Muscle of leg (tissue), 11 donors: ENCODE data around the gene LRCH2. TPM values are rescaled to one million over a fixed set of nuclear protein-coding genes. Genes with fewer than 3 reads are reported as not detected.
"Not testable (repeated sequence)": the region's sequence is repeated elsewhere in the genome, so short reads cannot be mapped to it uniquely, and the experiment has no call there.

Experiments used
- DNase-seq: peaks from one replicate; pipeline ENCODE4 v3.0.0; 2013
- H3K27ac ChIP-seq: one replicate; pipeline ENCODE4 v1.5.1; 2013; ENCODE audit warnings: mild to moderate bottlenecking, low read length, control low read depth
- H3K27me3 ChIP-seq: one replicate; pipeline ENCODE4 v1.6.1; 2013; ENCODE audit warnings: low read length; ENCODE audit not compliant: control insufficient read depth, insufficient read depth
- H3K36me3 ChIP-seq: one replicate; pipeline ENCODE4 v1.6.1; 2013; ENCODE audit warnings: low read length; ENCODE audit not compliant: control insufficient read depth, insufficient read depth
- H3K4me1 ChIP-seq: one replicate; pipeline ENCODE4 v1.6.1; 2013; ENCODE audit warnings: low read length; ENCODE audit not compliant: control insufficient read depth, insufficient read depth
- H3K4me3 ChIP-seq: one replicate; pipeline ENCODE4 v1.5.1; 2013; ENCODE audit warnings: low read length, control low read depth
- H3K9me3 ChIP-seq: replicated peaks from 2 replicates; pipeline ENCODE4 v1.6.1; 2013; ENCODE audit warnings: low read depth, low read length; ENCODE audit not compliant: control insufficient read depth
- WGBS: methylation state at CpG from one replicate; pipeline ENCODE4 v1.1.5; 2013; ENCODE audit warnings: missing lambda C conversion rate; ENCODE audit not compliant: insufficient coverage; 5-methylcytosine and 5-hydroxymethylcytosine counted together
- polyA plus RNA-seq, 8 donors: library from polyadenylated mRNA; unstranded; fragments of 120-200 nt; gene quantifications; one replicate each; pipeline versions ENCODE4 v1.2.1 to v1.2.3, GENCODE V29; 2013; ENCODE audit warnings: inconsistent platforms in 1 of 8, low replicate concordance in 1 of 8; ENCODE audit not compliant: insufficient read length in 8 of 8, insufficient read depth in 1 of 8
- total RNA-seq: library from RNA; stranded (reverse); fragments of 120-200 nt; gene quantifications from one replicate; pipeline ENCODE4 v1.2.4, GENCODE V29; 2013

Gene LRCH2
- total and polyA plus RNA-seq, 9 donors, result 3.9 to 7.3 (median 4.4) TPM

DNA sequence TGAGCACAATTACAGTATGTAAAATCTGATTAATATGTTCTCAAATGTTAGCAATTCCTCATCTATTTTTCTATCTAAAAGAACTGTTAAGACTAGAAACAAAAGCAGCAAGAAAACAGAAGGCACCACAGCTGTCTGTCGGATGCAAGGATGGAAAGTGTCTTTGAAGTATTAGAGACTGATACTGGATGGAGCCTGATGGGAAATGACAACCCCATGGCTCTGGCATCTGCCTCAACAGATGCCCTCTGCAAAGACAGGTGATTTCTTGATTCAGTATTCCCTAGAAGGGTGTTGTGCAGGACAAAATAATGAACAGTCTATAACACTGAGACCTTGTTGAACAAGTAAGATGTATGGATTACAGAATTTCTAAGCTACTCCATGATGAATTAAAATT is 19.7 kb downstream of the LRCH2 start:
- H3K9me3 ChIP-seq, result no peaks in the 10 kb centered on the region
- H3K4me1 ChIP-seq, result no peaks in the 10 kb centered on the region
- H3K4me3 ChIP-seq, result no peak overlapping the region
- 80% methylated on average over 1 of the region's 1 CpG for whole genome bisulfite sequencing
- no peaks in the 10 kb centered on the region for H3K36me3 ChIP-seq
- no peak overlapping the region for H3K27ac ChIP-seq
- peaks cover 9% of the 10 kb centered on the region for H3K27me3 ChIP-seq
- DNase-seq, result no peak

DNA sequence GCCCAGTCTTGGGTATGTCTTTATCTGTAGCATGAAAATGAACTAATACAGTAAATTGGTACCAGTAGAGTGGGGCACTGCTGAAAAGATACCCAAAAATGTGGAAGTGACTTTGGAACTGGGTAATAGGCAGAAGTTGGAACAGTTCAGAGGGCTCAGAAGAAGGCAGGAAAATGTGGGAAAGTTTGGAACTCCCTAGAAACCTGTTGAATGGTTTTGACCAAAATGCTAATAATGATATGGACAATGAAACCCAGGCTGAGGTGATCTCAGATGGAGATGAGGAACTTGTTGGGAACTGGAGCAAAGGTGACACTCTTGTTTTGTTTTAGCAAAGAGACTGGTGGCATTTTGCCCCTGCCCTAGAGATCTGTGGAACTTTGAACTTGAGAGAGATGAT is 24.3 kb downstream of the LRCH2 start:
- not testable (repeated sequence) for H3K36me3 ChIP-seq, H3K4me3 ChIP-seq, H3K4me1 ChIP-seq, H3K9me3 ChIP-seq, H3K27me3 ChIP-seq, DNase-seq, H3K27ac ChIP-seq

DNA sequence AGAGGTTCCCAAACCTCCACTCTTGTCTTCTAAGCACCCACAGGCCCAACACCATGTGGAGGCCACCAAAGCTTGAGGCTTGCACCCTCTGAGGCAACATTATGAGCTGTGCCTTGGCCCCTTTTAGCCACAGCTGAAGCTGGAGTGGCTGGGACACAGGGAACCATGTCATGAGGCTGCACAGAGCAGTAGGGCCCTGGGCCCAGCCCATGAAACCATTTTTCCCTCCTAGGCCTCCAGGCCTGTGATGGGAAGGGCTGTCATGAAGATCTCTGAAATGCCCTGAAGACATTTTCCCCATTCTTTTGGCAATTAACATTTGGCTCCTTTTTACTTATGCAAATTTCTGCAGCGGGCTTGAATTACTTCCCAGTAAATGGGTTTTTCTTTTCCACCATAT is 29.9 kb downstream of the LRCH2 start:
- H3K4me3 ChIP-seq, result no peak overlapping the region
- H3K9me3 ChIP-seq, result peaks cover 11% of the 10 kb centered on the region
- H3K36me3 ChIP-seq, result no peaks in the 10 kb centered on the region
- no peak overlapping the region for H3K27ac ChIP-seq
- no CpG with 5 or more reads among the region's 1 CpG for WGBS
- no peak for DNase-seq
- H3K4me1 ChIP-seq, result no peaks in the 10 kb centered on the region
- H3K27me3 ChIP-seq, result peaks cover 11% of the 10 kb centered on the region

DNA sequence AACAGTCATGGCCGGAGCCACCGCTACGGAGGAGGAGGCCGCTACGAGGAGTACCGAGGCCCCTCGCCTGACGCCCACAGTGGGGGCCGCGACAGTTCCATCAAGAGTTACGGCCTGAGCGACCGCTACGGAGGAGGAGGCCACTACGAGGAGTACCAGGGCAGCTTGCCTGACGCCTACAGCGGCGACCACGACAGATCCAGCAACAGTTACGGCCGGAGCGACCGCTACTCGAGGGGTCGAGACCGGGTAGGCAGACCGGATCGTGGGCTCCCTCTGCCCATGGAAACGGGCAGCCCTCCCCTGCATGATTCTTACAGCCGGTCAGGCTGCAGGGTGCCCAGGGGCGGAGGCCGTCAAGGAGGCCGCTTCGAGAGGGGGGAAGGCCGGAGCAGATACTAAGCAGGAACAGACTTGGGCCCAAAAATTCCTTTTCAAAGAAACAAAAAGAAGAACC is 41.6 kb downstream of the LRCH2 start:
- no peak for DNase-seq
- peaks cover 17% of the 10 kb centered on the region for H3K27me3 ChIP-seq
- no peak overlapping the region for H3K27ac ChIP-seq
- no peak overlapping the region for H3K4me3 ChIP-seq
- WGBS, result 91% methylated on average over 31 of the region's 35 CpGs
- H3K4me1 ChIP-seq, result no peaks in the 10 kb centered on the region
- H3K36me3 ChIP-seq, result no peaks in the 10 kb centered on the region
- peaks cover 17% of the 10 kb centered on the region for H3K9me3 ChIP-seq

DNA sequence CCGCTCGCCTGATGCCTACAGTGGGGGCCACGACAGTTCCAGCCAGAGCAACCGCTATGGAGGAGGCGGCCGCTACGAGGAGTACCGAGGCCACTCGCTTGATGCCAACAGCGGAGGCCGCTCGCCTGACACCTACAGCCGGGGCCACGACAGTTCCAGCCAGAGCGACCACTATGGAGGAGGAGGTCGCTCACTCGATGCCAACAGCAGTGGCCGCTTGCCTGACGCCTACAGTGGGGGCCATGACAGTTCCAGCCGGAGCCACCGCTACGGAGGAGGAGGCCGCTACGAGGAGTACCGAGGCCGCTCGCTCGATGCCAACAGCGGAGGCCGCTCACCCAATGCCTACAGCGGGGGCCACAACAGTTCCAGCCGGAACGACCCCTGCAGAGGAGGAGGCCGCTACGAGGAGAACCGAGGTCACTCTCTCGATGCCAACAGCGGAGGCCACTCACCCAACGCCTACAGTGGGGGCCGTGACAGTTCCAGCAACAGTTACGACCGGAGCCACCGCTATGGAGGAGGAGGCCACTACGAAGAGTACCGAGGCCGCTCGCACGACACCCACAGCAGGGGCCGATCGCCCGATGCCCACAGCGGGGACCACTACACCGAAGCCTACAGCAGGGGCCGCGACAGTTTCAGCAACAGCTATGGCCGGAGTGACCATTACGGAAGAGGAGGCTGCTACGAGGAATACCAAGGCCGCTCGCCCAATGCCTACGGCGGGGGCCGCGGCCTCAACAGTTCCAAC is 42.2 kb downstream of the LRCH2 start:
- Histone ChIP-seq H3K9me3 (peaks cover 17% of the 10 kb centered on the region), H3K27me3 (peaks cover 15% of the 10 kb centered on the region), H3K27ac (no peak overlapping the region), H3K4me3 (no peak overlapping the region), H3K4me1 (no peaks in the 10 kb centered on the region), H3K36me3 (no peaks in the 10 kb centered on the region)
- WGBS, result 95% methylated on average over 62 of the region's 64 CpGs
- DNase-seq, result no peak

DNA sequence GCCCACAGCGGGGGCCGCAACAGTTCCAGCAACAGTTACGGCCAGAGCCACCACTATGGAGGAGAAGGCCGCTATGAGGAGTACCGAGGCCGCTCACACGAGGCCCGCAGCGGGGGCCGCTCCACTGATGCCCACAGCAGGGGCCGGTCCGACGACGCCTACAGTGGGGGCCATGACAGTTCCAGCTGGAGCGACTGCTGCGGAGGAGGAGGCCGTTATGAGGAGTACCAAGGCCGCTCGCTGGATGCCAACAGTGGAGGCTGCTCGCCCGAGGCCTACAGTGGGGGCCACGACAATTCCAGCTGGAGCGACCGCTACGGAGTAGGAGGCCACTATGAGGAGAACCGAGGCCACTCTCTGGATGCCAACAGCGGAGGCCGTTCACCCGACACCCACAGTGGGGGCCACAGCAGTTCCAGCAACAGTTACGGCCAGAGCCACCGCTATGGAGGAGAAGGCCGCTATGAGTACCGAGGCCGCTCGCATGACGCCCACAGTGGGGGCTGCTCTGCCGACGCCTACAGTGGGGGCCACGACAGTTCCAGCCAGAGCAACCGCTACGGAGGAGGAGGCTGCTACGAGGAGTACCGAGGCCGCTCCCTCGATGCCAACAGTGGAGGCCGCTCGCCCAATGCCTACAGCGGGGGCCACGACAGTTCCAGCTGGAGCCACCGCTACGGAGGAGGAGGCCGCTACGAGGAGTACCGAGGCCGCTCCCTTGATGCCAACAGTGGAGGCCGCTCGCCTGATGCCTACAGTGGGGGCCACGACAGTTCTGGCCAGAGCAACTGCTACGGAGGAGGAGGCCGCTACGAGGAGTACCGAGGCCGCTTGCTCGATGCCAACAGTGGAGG is 43.0 kb downstream of the LRCH2 start:
- DNase-seq, result no peak
- 94% methylated on average over 64 of the region's 64 CpGs for WGBS

DNA sequence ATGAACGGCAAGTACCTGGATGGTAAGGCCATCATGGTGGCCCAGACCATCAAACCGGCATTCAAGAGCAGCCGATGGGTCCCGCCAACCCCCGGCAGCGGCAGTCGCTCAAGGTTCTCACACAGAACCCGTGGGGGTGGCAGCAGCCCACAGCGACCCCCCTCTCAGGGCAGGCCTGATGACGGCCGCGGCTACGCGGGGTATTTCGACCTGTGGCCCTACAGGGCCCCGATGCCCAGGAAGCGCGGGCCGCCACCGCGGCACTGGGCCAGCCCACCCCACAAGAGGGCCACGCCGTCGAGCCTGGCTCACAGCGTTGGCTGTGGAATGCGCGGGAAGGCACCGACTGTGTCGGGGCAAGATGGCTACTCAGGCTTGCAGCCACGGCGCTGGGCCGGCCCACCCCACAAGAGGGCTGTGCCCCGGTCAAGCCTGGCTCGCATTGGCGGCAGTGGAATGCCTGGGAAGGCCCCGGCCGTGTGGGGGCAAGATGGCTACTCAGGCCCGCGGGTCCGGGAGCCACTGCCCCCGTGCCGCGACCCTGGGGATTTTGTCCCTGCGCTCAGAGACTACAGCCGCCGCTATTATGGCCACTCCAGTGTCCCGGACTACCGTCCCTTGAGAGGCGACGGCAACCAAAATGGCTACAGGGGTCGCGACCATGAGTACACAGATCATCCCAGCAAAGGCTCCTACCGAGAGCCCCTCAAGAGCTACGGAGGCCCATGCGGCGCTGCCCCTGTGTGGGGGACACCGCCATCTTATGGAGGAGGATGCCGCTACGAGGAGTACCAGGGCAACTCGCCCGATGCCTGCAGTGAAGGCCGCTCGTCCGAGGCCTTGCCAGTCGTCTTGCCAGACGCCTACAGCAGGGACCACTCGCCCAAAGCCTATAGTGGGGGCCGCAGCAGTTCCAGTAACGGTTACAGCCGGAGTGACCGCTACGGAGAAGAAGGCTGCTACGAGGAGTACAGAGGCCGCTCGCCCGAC is 44.0 kb downstream of the LRCH2 start:
- Histone ChIP-seq H3K4me1 (no peaks in the 10 kb centered on the region), H3K4me3 (no peak overlapping the region), H3K9me3 (peaks cover 17% of the 10 kb centered on the region), H3K36me3 (no peaks in the 10 kb centered on the region), H3K27ac (no peak overlapping the region), H3K27me3 (peaks cover 4% of the 10 kb centered on the region)
- no peak for DNase-seq
- WGBS, result 97% methylated on average over 71 of the region's 76 CpGs

More for the DNA sequence above, 43.0 kb downstream of the LRCH2 start:
- no peak overlapping the region for H3K4me3 ChIP-seq
- peaks cover 9% of the 10 kb centered on the region for H3K27me3 ChIP-seq
- no peaks in the 10 kb centered on the region for H3K4me1 ChIP-seq
- H3K27ac ChIP-seq, result no peak overlapping the region
- no peaks in the 10 kb centered on the region for H3K36me3 ChIP-seq
- H3K9me3 ChIP-seq, result peaks cover 17% of the 10 kb centered on the region

DNA sequence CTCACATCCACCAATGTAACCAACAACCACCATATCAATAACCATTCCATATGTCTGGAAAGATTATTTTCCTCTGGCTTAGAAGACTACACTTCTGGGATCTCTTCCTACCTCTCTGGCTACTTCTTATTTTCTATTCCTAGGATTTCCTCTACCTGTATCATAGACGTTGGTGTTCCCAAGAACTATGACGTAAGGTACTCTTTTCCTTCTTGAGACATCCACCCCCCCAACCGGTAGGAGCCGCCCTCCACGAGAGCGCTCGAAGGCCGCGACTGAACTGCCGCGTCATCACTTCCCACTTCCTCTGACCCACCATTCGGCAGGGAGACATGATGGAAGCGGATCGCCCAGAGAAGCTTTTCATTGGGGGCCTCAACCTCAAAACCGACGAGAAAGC is 44.8 kb downstream of the LRCH2 start, which contains the start of gene RBMXL3:
Gene RBMXL3, plus strand, starts transcription at position 301 of the 400 bp plus-strand sequence. Its CDS starts 32 bp downstream, at position 333.
- Histone ChIP-seq H3K4me1 (no peaks in the 10 kb centered on the region), H3K27me3 (peaks cover 4% of the 10 kb centered on the region), H3K9me3 (peaks cover 17% of the 10 kb centered on the region), H3K27ac (no peak within 1 kb of the TSS), H3K36me3 (no peaks in the 10 kb centered on the region), H3K4me3 (no peak within 1 kb of the TSS)
- DNase-seq, result no peak
- WGBS, result 93% methylated on average over 16 of the region's 16 CpGs

DNA sequence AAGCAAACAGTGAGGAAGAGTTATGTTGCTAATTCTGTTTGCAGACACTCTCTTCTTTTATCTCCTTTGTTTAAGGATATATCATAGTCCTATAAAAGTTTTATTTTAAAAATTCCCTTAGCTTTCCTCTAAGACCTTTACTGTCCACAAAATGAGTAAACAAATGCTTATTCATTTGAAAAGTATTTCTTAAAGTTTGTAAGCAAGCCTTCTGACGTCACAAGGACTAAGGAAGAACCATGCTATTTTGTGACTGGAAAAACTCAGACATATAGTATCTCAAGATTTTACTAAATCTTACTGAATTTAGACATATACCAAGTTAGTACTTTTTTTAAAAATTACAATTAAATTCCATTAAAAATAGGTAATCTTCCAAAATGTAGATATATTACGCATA is 49.9 kb downstream of the LRCH2 start:
- DNase-seq, result no peak
- H3K27ac ChIP-seq, result no peak overlapping the region
- H3K4me1 ChIP-seq, result no peaks in the 10 kb centered on the region
- no peaks in the 10 kb centered on the region for H3K9me3 ChIP-seq
- WGBS, result no CpG with 5 or more reads among the region's 2 CpGs
- H3K27me3 ChIP-seq, result peaks cover 5% of the 10 kb centered on the region
- no peaks in the 10 kb centered on the region for H3K36me3 ChIP-seq
- H3K4me3 ChIP-seq, result no peak overlapping the region
